ENCODE measurements around the gene CORO6. TPM values are rescaled to one million over a fixed set of nuclear protein-coding genes. Genes with fewer than 3 reads are reported as not detected.

Gene CORO6
- total and polyA plus RNA-seq, 2 of the 13 experiments (the other 11 are each of a cell fraction or from before 2014, with no cell fraction given), result 0.42 to 0.82 TPM

DNA sequence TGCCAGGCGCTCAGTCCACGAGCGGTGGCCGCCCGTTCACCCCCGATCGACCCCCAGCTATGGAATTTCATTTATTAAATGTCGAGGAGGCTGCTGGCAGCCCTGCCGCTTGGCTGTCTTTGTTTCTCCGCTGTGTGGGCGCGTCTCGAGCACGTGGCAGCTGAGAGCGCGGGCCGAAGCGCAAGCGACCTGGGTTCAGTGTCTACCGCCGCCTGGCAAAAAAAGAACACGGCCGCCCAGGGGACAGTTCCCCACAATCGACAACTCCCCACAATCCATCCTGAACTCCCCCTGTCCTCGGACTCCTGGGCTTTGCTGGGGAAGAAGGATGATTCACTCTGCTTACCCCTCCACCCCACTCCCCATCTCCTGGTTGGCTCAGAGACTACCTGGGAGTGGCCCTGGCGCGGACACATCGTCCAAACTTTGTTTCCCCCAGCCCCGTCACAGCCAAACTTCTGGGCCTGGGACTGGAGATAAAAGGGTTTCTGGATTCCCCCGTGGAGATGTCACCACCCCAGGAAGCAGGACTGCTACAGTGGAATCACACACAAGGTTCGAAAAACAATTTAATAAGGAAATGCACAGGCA lies 31.5 kb downstream of the CORO6 start (continued):
- TF ChIP-seq, protein P1, sequence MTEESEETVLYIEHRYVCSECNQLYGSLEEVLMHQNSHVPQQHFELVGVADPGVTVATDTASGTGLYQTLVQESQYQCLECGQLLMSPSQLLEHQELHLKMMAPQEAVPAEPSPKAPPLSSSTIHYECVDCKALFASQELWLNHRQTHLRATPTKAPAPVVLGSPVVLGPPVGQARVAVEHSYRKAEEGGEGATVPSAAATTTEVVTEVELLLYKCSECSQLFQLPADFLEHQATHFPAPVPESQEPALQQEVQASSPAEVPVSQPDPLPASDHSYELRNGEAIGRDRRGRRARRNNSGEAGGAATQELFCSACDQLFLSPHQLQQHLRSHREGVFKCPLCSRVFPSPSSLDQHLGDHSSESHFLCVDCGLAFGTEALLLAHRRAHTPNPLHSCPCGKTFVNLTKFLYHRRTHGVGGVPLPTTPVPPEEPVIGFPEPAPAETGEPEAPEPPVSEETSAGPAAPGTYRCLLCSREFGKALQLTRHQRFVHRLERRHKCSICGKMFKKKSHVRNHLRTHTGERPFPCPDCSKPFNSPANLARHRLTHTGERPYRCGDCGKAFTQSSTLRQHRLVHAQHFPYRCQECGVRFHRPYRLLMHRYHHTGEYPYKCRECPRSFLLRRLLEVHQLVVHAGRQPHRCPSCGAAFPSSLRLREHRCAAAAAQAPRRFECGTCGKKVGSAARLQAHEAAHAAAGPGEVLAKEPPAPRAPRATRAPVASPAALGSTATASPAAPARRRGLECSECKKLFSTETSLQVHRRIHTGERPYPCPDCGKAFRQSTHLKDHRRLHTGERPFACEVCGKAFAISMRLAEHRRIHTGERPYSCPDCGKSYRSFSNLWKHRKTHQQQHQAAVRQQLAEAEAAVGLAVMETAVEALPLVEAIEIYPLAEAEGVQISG (CRISPR knock-in tag; IDR thresholded peaks at IDR 0.05), result peak; percentile 2; the same call in 1 of the 2 replicates
- TF ChIP-seq RFXAP (CRISPR knock-in tag; IDR thresholded peaks at IDR 0.05; ENCODE audit: borderline replicate concordance) (0 out of 2 replicates have a peak, but pooled peaks have one; percentile 41), MED1 (CRISPR knock-in tag; IDR thresholded peaks at IDR 0.05) (no peak; the same call in none of the 2 replicates), CHCHD3 (CRISPR knock-in tag; IDR thresholded peaks at IDR 0.05) (no peak), THAP11 (CRISPR knock-in tag; IDR thresholded peaks at IDR 0.05) (no peak), KMT2A (CRISPR knock-in tag; IDR thresholded peaks at IDR 0.05) (no peak), ZNF557 (CRISPR knock-in tag; IDR thresholded peaks at IDR 0.05) (no peak), ARNT2 (CRISPR knock-in tag; IDR thresholded peaks at IDR 0.05; ENCODE audit: low read depth) (no peak), ZNF746 (CRISPR knock-in tag; IDR thresholded peaks at IDR 0.05) (no peak), KDM3A (CRISPR knock-in tag; IDR thresholded peaks at IDR 0.05; ENCODE audit: low read depth) (no peak), HDAC2 (CRISPR knock-in tag; IDR thresholded peaks at IDR 0.05) (peak; percentile 7; the same call in 1 of the 2 replicates), ZFP37 (CRISPR knock-in tag; IDR thresholded peaks at IDR 0.05; ENCODE audit: borderline replicate concordance) (no peak), SAFB2 (CRISPR knock-in tag; IDR thresholded peaks at IDR 0.05; ENCODE audit: borderline replicate concordance, low read depth) (no peak), MXD4 (CRISPR knock-in tag; IDR thresholded peaks at IDR 0.05) (peak; percentile 54; the same call in 1 of the 2 replicates), LCORL (IDR thresholded peaks at IDR 0.05) (no peak), LCORL (CRISPR knock-in tag; IDR thresholded peaks at IDR 0.05) (peak; percentile 25; the same call in 1 of the 2 replicates), POLR2AphosphoS5 (IDR thresholded peaks at IDR 0.05; ENCODE audit: low read depth, low read length) (no peak), ZFP36 (IDR thresholded peaks at IDR 0.05; ENCODE audit: borderline replicate concordance, low read depth, low read length, partially characterized antibody) (no peak), ZC3H13 (CRISPR knock-in tag; IDR thresholded peaks at IDR 0.05) (no peak), ZNF274 (CRISPR knock-in tag; IDR thresholded peaks at IDR 0.05) (no peak), MLLT10 (CRISPR knock-in tag; IDR thresholded peaks at IDR 0.05) (no peak)
- TF ChIP-seq, protein P2, sequence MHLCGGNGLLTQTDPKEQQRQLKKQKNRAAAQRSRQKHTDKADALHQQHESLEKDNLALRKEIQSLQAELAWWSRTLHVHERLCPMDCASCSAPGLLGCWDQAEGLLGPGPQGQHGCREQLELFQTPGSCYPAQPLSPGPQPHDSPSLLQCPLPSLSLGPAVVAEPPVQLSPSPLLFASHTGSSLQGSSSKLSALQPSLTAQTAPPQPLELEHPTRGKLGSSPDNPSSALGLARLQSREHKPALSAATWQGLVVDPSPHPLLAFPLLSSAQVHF (CRISPR knock-in tag; IDR thresholded peaks at IDR 0.05), result no peak
- TF ChIP-seq, protein P3, sequence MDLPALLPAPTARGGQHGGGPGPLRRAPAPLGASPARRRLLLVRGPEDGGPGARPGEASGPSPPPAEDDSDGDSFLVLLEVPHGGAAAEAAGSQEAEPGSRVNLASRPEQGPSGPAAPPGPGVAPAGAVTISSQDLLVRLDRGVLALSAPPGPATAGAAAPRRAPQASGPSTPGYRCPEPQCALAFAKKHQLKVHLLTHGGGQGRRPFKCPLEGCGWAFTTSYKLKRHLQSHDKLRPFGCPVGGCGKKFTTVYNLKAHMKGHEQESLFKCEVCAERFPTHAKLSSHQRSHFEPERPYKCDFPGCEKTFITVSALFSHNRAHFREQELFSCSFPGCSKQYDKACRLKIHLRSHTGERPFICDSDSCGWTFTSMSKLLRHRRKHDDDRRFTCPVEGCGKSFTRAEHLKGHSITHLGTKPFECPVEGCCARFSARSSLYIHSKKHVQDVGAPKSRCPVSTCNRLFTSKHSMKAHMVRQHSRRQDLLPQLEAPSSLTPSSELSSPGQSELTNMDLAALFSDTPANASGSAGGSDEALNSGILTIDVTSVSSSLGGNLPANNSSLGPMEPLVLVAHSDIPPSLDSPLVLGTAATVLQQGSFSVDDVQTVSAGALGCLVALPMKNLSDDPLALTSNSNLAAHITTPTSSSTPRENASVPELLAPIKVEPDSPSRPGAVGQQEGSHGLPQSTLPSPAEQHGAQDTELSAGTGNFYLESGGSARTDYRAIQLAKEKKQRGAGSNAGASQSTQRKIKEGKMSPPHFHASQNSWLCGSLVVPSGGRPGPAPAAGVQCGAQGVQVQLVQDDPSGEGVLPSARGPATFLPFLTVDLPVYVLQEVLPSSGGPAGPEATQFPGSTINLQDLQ (CRISPR knock-in tag; IDR thresholded peaks at IDR 0.05), result no peak
